HG03378 (cell line): ENCODE data around the gene DPYSL4.

ENCODE experiments used
- ATAC-seq: cut with Tn5 transposase; IDR thresholded peaks from one replicate; pipeline ENCODE4 v1.9.1; 2021; ENCODE audit warnings: mild to moderate bottlenecking, moderate library complexity; ENCODE audit not compliant: unreplicated experiment

The DPYSL4 gene

GRCh38 chr10:132224343-132225072, 37.8 kb downstream of the DPYSL4 start:
- no peak for ATAC-seq

DNA sequence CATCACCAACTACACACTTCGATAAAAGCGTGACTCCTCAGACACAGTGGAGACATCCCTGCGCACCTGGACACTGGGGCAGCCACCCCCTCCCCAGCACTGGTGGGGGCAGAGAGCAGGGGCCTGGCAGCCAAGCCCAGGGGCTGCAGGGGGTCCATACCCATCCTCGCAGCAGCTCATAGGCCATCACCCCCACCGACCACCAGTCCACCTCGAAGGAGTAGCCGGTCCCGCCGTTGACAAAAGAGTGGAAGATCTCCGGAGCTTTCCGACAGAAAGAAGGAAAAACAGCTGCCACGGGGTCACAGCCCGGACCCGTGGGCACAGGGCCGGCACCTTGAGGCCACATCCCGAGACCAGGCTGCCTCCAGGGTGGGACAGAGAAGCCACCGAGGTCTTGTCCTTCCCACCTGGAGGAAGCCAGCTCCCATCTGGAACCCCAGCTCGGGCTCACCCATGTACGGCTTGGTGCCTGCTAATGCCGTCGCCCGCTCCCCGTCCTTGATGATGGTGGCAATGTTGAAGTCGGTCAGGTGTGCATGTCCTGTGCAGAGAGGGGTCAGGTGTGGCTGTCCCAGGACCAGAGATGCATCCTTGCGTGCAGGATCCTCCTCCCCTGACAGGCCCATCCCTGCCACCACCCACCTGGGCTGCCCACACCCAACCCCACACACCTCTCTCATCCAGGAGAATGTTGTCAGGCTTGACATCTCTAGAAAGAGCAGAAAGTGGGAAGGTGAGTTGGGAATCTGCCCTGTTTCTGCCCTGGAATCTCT, 38.5 kb downstream of the DPYSL4 start:
- no peak for ATAC-seq

GRCh38 chr10:132225849-132226205, 39.1 kb downstream of the DPYSL4 start:
- no peak for ATAC-seq

DNA sequence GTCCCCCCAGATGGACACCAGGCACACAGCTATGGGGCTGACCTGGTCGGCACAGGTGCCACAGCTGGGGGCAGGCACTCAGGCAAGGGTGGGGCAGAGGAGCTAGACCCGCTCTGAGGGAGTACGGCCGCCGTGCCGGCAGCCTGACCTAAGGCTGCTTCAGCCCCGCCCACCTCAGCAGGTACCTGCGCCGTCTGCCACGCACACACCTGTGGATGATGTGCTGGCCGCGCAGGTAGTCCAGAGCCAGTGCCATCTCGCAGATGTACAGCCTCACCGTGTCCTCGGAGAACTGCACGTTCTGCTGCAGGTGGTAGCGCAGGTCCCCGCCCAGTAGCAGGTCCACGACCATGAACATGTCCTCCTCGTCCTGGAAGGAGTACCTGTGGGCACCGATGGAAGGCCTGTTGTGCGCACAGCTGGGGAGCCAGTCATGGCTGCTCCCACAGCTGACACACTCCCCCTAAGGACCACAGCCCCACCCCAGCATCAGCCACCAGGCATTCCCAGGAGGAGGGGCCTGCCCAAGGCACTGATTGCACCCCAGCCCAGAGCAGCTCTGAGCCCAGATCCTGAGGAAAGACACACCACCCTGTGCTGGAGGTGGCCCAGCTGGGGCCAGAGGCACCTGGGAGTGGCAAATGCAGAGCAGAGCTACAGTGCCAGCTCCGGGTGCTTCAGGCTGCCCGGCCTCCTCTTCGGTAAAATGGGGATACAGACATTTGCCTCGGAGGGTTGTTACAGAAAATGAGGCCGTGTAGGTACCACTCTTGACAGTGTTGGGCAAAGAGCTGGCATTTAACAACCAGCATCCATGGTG, 40.0 kb downstream of the DPYSL4 start:
- ATAC-seq = no peak

- no peak for ATAC-seq
These were observed 41.2 kb downstream of the DPYSL4 start for GRCh38 chr10:132227851-132228390.

- no peak for ATAC-seq
These were observed 41.9 kb downstream of the DPYSL4 start for GRCh38 chr10:132228616-132229015.

- ATAC-seq = no peak
These were observed 42.3 kb downstream of the DPYSL4 start for GRCh38 chr10:132229096-132229495.

DNA sequence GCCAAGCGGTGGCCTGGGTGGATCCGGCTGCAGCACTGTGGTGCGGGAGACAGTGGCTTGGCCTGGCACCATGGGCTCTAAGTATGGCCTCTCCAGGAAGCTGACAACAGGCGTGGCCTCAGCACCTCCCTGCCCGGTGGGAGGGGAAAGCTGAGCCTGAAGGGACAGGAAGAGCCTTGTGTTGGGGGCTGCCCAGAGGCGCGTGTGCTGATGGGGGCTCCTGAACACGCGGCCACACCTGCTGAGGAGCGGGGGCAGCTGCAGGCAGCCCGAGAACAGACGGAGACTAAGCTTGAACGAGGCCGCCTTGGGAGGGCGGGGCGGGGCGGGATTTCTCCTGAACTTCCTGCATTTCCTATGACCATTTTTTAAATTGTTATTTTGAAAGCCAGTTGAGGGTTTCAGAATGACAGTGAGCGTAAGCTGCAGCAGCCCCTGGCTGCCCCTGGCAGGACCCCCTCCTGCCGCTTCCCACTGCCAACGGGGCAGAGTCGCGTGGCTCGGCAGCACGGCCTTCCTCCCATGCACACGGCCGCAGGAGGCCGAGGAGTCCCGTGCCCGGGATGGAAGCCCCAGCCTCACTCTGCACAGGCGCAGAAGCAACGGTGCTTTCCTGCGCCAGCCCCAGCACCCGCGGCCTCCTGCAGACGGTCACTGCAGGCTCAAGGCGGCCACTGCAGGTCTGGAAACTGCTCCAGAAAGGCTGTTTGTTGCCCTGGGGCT, 43.2 kb downstream of the DPYSL4 start:
- no peak for ATAC-seq

DNA sequence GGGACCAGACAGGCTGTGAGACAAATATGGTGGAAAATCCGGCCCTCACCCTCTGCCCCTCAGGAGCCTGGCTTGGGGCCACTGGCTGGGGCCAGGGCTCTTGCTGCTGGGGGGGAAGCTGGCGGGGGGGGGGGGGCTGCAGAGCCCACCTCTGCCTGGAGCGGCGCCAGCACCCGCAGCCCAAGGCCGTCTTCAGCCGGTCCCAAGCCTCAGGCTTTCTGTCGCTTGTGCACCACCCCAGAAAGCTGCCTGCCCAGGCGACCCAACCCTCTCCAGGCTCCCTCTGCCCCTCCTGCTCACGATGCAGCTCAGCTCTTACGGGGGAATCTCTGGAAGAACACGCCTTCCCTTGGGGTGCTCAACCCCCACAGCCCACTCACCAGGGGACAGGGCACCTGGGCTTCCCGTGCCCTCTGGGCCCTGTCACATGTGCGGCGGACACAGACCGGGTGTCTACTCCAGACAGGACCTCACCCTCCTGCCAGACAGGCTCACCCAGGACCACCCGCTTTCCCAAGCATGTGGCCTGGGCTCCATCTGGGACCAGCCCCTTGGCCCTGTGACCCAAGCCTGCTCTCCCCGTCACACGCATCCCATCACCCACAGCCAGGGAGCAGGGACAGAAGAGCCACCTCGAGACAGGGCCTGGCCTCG, 43.9 kb downstream of the DPYSL4 start:
- ATAC-seq = no peak

- no peak for ATAC-seq
These were observed 44.9 kb downstream of the DPYSL4 start for GRCh38 chr10:132231656-132232022.

GRCh38 chr10:132232023-132232951, 45.5 kb downstream of the DPYSL4 start:
- ATAC-seq = no peak

DNA sequence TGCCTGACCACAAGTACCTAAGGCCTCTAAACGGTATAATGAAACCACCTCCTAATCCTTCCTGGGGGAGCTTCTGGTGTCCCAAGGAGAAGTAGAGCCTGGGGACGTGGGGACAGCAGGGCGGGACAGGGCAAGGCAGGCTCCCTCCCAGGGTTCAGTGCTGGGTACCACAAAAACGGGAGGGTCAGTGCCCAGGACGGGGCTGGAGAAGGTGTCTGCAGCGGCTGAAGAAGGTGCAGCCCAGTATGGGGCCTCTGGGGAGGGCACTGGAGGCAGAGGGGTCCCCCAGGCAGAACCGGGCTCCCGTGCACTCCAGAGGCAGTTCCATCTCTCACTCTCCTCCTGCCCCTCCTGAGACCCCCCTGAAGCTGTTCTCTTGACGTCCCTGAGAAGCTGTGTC, 46.2 kb downstream of the DPYSL4 start:
- no peak for ATAC-seq

- no peak for ATAC-seq
These were observed 46.8 kb downstream of the DPYSL4 start for GRCh38 chr10:132233501-132234085.

- ATAC-seq = no peak
These were observed 48.1 kb downstream of the DPYSL4 start for GRCh38 chr10:132234860-132235259.

GRCh38 chr10:132236161-132236560, 49.4 kb downstream of the DPYSL4 start:
- ATAC-seq = no peak

DNA sequence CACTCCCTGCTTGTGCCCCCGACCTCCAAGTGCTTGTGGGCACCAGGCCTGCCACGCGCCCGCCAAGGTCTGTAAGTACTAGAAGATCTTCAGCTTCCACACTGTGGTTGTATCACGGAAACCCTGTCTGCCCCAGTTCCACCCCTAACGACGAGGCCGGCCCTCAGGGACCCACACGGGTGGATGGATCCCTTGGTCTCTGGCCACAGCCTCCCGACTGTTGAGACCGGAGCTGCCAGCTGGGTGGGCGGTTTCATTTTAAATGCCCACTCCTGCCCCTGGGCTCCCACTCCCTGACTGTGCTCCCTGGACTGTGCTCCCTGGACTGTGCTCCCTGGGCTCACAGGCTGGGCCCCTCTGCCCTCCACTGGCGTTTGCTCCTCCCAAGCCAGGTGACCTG, 50.1 kb downstream of the DPYSL4 start:
- no peak for ATAC-seq

- no peak for ATAC-seq
These were observed 50.6 kb downstream of the DPYSL4 start for GRCh38 chr10:132237396-132237795.

DNA sequence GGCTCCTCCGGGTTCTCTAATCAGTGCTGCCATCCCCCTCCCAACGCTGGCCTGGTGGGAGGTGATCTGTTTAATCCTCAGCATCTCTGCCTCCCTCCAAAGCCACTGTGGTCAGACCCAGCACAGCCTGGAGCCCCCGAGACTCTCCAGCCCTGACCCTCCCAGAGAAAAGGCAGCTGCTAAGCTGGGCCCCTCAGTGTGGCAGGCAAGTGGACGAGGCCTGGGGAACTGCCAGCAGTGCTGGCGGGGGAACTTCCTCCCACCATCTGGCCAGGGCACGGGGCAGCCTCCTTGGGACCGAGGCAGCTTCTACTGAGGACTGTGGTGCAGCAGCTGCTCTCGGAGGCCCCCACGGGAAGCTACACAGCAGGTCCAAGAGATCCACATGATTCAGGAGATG, 51.1 kb downstream of the DPYSL4 start:
- ATAC-seq = no peak
